Fibroblast of skin of right biceps (primary cell): ENCODE results near the gene HS6ST1.

Source experiments
- DNase-seq: peaks from one replicate; pipeline ENCODE4 v3.0.0-alpha.2; 2013

The HS6ST1 gene

DNA sequence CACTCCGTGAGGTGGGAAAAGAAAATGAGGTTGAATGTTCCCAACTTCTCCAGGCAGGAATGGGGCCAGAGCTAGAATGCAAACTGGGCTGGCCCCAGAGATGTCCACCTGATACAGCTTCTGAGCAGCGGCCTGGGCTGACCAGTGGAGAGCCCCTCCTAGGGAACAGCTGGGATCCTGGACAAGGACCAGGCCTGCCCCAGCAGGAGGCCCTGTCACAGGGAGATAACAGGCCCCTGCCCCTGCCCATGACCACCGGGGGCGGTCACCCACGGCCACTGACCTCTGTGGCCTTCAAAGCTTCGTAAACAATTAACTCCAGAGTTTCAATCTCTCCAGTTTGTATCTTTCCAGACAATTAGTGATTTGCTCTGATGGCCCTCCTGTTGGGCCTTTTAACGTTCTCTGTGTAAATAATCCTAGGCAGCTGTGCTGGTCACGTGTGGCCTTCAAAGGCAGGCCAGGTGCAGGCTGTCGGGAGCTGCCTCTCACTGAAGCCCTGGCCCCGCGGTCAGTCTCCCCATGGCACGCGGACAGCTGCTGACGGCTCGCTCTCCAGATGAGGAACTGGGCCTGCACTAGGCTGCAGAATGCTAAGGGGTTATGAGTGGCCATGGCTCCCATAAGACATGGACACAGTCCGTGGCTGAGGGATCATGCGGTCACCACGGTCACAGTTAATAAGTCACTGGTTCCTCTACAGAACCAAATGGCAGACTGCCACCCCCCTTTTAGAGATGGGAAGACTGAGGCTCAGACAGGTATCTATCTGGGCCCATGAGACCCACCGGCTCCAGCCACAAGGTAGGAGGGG is 9.2 kb downstream of the HS6ST1 start:
- DNase-seq = no peak

DNA sequence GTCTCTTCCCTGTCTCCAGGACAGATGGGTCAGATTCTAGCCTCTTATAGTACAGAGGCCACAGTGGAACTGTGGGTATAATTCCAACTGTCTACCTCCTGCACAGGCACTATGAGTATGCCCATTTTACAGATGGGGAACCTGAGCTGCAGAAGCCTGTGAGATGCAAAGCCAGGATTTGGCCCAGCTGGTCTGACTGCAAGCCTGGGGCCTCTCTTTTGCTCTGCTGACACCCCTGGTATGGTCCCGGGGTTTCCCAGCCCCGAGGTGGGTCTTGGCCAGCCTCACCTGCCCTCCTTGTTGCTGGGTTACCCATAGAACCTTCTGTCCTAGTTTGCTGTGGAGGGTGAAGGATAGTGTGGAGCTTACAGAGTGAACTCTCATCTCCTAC is 9.8 kb downstream of the HS6ST1 start:
- no peak for DNase-seq

DNA sequence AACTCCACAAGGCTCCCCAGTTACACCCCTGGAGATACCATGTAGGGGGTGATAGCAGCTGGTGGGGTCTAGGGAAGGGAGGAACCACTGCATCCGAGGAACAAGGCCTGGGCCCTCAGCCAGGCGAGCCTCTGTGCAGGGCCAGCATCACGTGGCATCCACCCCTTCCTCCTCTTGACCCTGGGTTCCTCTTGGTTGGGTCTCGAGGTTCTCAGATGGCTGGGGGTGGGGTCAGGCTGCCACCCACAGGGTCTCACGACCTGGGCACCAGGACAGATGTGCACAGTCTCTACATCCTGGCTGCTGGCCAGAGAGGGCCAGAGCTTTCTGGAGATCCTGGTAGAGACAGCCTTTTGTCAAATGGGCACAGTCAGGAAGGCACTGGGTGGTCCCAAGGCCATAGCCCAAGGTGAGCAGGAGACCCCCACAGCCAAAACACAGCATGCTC is 10.4 kb downstream of the HS6ST1 start:
- DNase-seq = no peak

DNA sequence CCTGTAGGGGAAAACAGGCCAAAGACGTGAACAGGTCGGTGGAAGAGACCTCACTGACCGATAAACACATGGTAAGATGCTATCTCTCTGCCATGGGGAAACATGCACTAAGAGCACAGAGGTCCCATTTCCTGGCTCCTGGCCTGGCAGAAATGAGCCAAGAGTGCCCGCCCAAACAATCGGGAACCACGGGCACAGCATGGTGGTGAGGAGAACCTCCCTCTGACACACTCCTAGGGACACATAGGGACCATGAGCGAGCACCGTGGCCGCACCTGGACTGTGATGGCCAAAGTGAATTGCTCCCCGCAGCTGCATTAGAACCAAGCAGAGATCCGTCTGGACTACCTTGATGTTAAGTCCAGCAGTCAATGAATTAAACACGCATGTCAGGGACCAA is 11.1 kb downstream of the HS6ST1 start:
- no peak for DNase-seq

DNA sequence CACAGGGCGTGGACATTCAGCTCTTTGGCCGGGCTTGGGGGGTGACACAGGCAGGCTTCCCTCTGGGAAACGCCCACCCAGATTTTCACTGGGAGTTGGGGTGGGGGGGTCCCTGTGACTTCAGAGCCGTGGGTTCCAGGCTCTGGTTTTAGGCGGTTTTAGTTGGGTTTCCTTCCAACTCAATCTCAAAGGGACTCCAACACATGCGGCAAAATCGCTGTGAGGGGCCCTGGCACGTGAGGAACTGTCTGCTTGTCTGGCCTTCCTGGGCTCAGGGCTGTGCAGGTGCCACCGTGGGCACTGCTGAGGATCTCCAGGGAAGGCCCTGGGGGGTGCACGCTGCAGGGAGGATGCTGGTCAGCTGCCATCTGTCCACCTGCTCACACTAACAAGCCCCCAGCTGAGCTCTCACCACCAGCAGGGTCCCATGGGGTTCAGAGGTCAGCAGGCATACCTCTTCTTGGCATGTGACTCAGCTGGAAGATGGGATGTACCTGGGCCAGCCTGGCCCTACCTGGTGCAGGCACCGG is 11.7 kb downstream of the HS6ST1 start:
- DNase-seq = no peak

DNA sequence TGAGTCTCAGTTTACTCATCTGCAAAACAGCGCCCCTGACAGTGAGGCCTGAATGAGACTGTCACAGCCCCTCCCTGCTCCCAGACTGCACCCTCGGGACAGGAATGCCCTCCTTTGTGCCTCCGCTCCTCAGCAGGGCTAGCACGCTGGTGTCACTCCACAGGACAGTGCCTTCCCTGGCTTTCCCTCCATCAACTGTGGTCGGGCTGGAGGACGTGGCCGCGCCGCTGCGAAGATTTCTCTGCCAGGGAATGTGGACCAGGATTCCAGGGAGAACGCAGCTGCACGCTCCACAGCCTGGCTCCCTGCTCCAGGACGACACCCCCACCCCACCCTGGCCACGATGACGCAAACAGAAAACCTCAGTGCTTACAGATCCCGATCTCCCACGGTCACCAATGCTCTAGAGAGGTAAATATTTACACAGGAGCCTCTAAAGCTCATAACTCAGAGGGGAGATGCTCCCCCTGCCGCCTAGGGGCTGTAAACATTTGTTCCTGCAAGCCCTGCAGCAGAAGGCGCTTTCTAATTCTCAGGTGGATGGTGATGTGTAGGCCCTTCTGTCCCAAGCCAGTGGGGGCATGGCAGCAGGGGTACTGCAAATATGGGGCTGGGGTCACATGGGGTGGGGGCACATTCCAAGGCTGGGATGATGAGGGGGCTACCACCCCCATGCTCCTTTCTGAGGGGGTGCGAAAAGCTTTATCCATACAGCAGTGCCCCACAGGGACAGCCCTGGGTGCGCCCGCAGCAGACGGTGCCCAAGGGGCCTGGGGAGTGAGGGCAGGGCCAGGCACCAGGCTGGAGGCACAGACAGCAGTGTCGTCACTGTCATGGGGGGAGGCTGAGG is 12.4 kb downstream of the HS6ST1 start:
- peak; percentile 94 for DNase-seq

DNA sequence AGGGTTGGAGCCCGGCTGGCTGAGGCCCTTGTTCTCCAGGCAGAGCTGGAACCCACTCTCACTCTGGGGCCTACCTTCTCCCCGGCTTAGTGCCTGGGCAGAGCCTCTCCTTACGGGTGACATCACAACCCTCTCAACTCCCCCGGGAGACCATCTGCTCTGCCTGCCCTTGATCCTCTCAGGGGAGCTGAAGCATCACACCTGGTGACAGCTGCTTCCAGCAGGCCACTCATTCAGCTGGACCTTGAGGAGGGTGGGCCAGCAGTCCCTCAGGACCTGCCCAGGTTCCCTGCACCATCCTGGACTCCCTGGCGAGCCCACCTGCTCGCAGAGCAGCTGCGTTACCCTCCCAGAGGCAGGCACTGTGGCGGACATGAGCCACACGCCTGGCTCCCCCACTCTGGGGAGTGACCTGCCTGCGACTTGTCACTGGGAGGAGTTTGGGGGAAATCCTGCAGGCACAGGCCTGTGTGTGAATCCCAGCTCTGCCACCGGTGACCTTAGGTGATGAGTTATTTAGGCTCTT is 13.1 kb downstream of the HS6ST1 start:
- DNase-seq = no peak

DNA sequence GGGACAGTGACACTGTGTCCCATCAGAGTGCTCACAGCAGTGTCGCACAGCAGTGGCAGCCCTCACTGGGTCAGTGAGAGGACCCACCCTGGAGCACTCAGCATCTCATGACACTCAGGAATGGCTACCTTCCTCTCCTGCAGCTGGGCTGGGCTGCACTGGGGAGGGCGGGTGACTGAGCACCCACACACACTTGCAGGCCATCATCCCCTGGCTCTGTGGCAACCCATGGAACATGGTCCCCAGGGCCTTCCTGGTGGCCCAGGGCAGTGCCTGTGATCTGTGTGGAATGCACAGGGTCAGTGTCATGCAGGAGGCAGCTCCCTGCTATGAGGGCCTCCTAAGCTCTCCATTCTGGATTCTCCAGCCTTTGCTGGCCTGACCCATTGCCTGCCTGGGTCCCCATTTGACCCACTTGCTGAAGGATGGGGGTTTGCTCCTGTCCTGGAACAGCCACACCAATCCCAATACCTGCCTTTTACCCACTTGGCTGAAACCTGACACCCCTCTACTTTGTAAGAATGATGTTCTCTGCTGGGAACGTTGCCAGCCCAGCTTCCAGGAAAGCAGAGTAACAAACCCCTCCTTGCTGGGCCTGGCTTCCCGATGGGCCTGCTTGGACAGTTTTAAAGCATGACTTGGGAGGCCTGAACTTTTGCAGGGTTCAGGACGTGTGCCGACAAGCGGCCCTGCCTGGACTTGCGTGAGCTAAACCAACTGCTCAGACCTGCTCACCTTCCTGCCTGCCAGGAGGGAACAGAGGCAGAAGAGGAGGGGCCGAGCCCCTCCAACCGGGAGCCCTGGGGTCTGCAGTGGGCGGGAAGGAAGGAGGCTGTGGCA is 13.7 kb downstream of the HS6ST1 start:
- DNase-seq = peak; percentile 97

DNA sequence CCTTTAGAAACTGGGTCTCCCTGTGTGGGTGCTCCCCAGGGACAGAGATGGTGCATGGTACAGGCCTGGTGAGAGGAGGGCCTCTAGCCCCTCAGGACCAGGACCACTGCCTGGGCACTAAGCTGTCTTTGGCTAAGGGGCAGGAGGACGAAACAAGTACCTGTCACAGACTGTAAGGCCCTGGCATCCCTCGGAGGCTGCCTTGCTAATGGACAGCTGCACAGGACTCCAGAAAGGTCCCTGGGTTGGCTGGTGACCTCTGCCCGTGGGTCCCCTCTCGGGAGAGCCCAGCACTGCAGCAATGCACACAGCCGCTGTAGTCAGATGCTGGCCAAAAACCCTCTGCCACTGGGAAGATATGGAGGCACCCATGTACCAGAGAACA is 14.3 kb downstream of the HS6ST1 start:
- DNase-seq = no peak

DNA sequence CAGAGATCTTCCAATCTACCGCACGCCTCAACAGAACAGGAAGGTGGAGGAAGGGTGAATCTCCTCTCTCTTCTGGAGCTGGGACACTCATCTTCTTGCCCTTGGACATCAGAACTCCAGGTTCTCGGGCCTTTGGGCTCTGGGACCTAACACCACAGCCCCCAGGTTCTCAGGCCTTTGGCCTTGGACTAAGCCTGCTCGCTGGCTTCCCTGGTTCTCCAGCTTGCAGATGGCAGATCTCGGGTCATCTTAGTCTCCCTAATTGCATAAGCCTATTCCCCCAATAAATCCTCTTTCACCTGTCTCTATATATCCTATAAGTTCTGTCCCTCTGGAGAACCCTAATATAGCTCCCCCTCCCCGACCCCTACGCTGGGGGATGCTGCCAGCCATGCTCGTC is 14.8 kb downstream of the HS6ST1 start:
- DNase-seq = no peak

DNA sequence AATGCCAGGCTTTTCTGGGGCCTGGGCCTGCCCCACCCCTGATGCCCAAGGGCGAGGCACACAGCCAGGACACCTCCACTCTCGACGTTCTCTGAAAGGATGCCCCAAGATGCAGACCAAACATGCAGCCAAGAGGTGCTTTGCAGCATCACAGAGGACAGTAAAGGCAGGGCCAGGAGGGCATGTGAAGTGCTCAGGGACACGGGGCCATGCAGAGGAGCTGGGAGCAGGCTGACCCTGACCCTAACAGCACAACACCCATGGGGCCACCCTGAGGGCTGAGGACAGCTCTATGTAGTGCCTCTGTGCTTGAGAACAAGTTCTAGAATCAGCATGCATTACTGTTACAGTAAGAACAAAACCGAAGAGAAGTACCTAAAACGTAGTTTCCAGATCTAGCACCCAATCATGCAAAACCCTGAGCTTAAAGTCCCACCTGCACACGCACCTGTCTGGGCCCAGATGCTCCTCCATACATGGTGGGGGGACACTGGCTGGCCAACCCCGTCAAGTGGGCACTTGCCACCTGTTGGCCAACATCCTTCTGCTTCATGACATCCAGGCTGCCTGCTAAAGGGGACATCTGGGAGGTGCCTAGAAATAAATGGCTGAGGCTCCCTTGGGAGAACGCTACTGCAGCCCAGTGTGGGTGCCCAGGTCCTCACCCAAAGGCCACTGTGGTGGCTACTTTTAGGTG is 15.4 kb downstream of the HS6ST1 start:
- no peak for DNase-seq

DNA sequence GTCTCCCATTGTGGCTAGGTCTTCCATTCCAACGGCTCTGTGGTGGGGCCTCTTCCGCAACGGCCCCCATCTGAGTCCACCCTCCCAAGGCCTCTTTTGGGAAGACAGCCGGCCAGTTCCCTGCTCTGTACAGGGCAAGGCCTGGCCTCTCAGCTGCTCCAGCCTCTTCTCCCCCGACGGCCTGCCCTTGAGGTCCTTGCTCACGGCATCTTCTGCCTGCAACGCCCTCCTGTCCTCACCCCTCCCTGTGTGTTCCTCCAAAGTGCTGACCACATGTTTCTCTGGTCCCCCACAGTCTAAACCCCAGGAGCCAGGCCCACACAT is 16.0 kb downstream of the HS6ST1 start:
- no peak for DNase-seq

DNA sequence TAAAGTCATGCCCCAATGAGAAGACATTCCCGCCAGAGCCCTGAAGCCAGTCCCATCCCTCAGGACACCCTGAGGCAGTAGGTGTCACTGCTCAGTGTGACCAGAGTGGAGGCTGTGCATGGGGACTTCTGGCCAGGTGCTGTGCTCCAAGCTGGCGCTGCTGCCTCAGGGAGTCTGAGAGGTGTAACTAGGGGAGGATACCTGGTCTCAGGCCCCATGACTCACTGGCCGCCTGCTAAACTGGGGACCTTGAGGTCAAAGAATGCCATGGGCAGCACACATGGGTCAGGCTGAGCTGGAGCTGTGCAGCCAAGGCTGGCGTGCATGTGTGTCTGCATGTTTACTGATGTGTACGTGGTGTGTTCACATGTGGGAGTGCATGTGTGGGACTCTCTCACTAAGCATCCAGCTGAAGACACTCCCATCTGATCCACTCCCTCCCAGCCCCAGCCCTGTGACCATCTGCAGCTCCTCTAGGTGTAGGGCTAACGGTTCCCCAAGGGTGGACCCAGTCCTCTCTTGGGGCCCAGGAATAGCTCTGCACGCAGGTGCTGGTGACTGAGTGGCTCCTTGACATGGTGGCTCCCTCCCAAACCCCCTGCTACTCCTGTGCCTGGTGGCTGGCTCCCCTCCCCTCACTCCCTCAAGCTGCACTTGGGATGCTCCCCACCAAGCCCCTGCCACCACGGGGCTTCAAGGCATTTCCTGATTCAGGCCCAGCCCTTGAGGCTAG is 16.5 kb downstream of the HS6ST1 start:
- no peak for DNase-seq

DNA sequence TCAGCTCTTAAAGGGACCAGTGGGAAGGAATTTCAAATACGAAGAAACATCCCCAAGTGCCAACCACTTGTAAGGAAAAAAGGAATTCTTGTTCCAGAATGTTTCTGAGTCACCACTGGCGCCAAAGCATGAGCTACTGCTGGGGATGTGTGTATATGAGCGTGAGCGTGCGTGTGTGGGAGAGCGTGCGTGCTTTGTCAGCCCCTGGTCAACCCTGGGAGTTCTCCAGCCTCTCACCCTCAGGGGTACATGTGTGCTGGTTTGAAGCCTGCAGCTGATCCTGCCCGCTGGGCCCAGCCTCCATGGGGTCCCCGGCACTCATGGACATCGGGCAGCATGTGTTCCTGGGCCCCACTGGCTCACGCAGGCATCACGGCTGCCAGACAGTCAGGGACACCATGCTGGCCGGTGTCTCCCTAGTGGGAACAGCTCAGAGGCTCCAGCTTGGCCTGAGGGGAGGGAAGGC is 17.1 kb downstream of the HS6ST1 start:
- peak; percentile 97 for DNase-seq

DNA sequence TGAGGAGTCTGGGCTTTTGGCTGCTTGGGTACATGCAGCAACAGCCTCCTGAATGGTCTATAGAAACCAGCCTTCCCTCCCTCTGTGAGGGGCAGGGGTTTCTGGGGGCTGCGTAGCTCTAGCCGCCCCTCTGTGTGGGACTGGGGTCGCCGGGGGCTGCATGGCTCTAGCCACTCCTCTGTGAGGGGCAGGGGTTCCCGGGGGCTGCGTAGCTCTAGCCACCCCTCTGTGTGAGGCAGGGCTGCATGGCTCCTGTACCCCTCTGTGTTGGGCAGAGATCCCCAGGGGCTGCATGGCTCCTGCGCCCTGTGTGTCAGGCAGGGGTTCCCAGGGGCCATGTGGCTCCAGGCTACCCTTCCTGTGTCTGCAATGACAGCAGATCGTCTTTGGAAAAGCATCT is 17.6 kb downstream of the HS6ST1 start:
- no peak for DNase-seq

DNA sequence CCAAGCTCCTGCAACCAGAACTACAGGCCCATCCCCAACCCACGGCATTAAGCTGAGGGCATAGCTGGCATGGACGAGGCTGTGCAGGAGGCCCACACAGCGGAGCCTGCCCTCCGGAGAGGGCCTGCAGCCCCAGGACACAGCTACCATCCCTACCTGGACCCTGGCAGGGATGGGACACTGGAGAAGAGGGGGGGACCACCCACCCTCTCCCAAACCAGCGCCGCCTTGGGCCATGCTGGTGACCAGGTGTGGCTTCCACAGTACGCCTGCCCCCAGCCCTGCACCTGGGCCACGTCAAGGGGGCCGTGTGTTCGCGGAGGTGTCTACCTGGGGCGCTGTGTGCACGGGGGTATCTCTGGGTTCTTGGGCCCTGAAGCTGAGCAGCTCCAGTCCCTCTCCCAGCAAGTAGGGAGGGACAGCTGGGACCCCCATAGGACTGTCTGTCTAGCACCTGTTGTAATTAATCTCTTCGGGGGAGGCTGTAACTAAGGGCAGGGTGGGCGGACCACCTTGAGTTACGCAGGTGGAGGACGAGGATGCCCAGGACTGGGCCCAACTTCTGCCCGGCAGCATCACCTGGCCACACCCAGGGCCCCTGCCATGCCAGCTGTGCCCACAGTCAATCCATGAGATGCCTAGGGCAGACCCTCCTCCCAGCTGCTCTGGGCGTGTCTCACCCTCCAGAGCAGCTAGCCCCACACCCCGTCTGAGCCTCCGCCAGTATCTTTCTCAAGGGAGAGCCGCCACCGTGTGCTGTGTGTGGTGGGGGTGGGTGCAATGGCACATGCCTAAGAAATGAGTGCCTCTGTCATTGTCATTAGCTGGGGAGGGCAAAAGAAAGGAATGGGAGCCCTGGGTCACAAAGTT is 18.3 kb downstream of the HS6ST1 start:
- peak; percentile 60 for DNase-seq

DNA sequence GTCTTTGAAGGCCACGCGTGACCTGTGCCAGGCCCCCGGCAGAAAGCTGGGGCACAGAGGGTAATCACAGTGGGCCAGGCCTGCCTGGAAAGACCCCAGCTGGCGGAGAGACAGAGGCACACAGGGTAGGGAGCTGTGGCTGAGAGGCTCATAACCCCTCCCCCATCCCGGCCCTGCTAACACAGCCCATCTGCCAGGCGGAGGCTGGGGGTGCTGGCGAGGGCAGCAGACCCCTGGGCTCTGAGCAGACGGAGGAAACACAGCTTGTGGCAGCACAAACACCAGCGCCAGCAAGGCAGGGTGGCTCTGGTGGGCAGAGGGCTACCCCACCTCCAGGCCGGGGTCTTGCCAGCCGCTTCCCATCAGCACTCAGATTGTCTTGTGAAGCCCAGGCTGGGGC is 19.0 kb downstream of the HS6ST1 start:
- no peak for DNase-seq

DNA sequence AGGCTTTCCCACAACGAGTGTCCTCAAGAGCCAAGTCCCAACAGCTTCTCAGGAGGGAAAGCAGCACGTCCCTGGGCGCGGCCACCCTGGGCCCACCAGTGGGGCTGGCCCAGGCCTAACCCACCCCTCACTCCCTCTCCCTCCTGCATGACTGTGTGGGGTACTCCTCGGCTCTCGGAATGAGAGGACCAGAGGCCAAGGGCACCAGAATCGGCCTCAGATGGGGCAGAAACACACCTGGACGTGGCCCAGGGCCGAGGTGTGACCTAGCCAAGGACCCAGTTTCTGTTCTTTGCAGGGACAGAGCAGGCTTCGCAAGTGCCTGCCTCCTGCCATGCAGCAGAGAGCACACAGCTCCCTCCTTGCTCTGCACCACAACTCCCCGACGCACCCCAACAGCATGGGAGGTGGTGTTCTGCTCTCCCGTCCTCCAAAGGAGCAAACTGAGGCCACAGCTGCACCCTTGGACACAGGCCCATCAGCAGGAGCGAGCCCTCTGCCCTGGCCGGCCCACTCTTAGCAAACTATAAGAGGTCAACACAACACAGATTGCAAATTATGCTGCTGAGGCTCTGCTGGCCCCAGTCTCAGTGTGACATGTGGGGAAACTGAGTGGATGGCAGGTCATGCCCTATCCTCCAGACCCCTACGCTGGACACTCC is 19.7 kb downstream of the HS6ST1 start:
- DNase-seq = no peak

DNA sequence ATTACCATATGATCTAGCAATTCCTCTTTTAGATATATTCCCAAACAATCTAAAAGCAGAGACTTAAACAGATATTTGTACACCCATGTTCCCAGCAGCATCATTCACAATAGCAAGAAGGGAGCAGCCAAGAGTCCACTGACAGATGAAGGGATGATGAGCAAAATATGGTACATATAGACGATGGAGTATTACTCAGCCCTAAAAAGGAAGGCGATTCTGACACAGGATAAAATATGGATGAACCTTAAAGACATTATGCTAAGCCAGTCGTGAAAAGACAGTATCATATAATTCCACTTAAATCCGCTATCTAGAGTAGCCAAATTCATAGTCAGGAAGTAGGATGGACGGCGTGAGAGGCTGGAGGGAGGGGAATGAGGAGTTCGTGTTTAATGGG is 20.4 kb downstream of the HS6ST1 start:
- DNase-seq = no peak
